Heart left ventricle (tissue), 16 donors: ENCODE results near the gene APC. TPM values are rescaled to one million over a fixed set of nuclear protein-coding genes. Genes with fewer than 3 reads are reported as not detected.
A peak's percentile ranks its signal among the peaks of the same experiment; 100 is the strongest.

Source experiments
- ATAC-seq, 4 donors: fragments of 200-7000 bp; cut with Tn5 transposase; one replicate each; pipeline ENCODE4 v1.9.1; 2020 to 2022; ENCODE audit warnings: moderate library complexity in 4 of 4, mild to moderate bottlenecking in 3 of 4, moderate number of reproducible peaks in 1 of 4
- DNase-seq, 5 donors: peaks; one replicate each; pipeline ENCODE4 v3.0.0-alpha.2; 2020
- H3K27ac ChIP-seq, 12 donors: fragments of 200-600 bp; sonication (generic) in 4 of 12; one replicate each; pipeline versions ENCODE4 v1.5.0 to v1.8.0; 2016 to 2022; ENCODE audit warnings: mild to moderate bottlenecking in 2 of 12
- H3K27me3 ChIP-seq, 9 donors: fragments of 200-600 bp; sonication (generic) in 2 of 9; one replicate each; pipeline versions ENCODE4 v1.5.1 to v1.8.0; 2016 to 2022; ENCODE audit warnings: mild to moderate bottlenecking in 3 of 9
- H3K36me3 ChIP-seq, 9 donors: fragments of 200-600 bp; sonication (generic) in 2 of 9; one replicate each; pipeline versions ENCODE4 v1.5.0 to v1.8.0; 2018 to 2022; ENCODE audit warnings: mild to moderate bottlenecking in 2 of 9
- H3K4me1 ChIP-seq, 12 donors: fragments of 200-600 bp; sonication (generic) in 4 of 12; one replicate each; pipeline versions ENCODE4 v1.5.0 to v1.8.0; 2016 to 2022; ENCODE audit warnings: mild to moderate bottlenecking in 3 of 12
- H3K4me3 ChIP-seq, 12 donors: fragments of 200-600 bp; sonication (generic) in 4 of 12; one replicate each; pipeline versions ENCODE4 v1.5.0 to v1.8.0; 2017 to 2022; ENCODE audit warnings: mild to moderate bottlenecking in 9 of 12, moderate library complexity in 4 of 12
- H3K9me3 ChIP-seq, 12 donors: fragments of 200-600 bp; sonication (generic) in 4 of 12; one replicate each; pipeline versions ENCODE4 v1.5.0 to v1.8.0; 2016 to 2022; ENCODE audit warnings: mild to moderate bottlenecking in 1 of 12
- CTCF ChIP-seq, 12 donors: fragments of 200-600 bp; sonication (generic) in 4 of 12; IDR thresholded peaks; one replicate each; pipeline versions ENCODE4 v1.5.0 to v1.8.0; 2018 to 2022; ENCODE audit warnings: antibody characterized with exemption in 12 of 12, mild to moderate bottlenecking in 5 of 12
- POLR2A ChIP-seq, 2 donors: fragments of 450-650 bp; IDR thresholded peaks; one replicate each; pipeline ENCODE4 v1.6.1; 2017; ENCODE audit warnings: antibody characterized with exemption in 2 of 2, mild to moderate bottlenecking in 2 of 2, moderate library complexity in 2 of 2
- WGBS, 4 donors: extraction: QIAGEN DNeasy Blood & Tissue Kit in 2 of 4; methylation state at CpG; one replicate each; pipeline versions ENCODE4 v1.1.5 to v1.1.7; 2013 to 2018; 5-methylcytosine and 5-hydroxymethylcytosine counted together
- intact Hi-C, 10 donors: fragments of 100-400 bp; cut with DNase I; formaldehyde crosslinking; loops; one replicate each; pipeline versions ENCODE4 v1.11.1 to v1.14.2; 2022
- polyA plus RNA-seq, 2 donors: library from polyadenylated mRNA; stranded (reverse); fragments of 200-250 nt; gene quantifications; one replicate each; pipeline ENCODE4 v1.2.3, GENCODE V29; 2013
- total RNA-seq, 9 donors: library from RNA; depleted of rRNA in 2 of 9; stranded (reverse); fragments of >200 nt in 2 of 9; fragmentation: NEBNext Ultra II Directional in 3 of 9; extraction: Animal tissue kit (Norgen Biotek cat#: 25700) in 3 of 9; gene quantifications; one replicate each; pipeline versions ENCODE4 v1.1.0 to v1.2.4, GENCODE V29; 2016 to 2023
- donor health status: ischemic (EF 13 %, LVEDD 7.1; RV severe dilation, severe dysfunction).
- donor health status: healthy with polysubstance abuse.
- donor health status: DM: no; HTN: yes; CAD: no.
- donor health status: DM: no; HTN: no; CAD: no.
- donor health status: ischemic (EF 25% LVEDD 6.9; RV normal size, moderate dysfunction).
- donor health status: ischemic (EF 25% LVEDD 5.7; RV mildly dilated, moderate dysfunction).
- donor health status: healthy.
- donor health status: DM: yes; HTN: yes; CAD: no.
- donor health status: ischemic (EF 35%, LVEDD 5.7; RV mildly dilated, moderate dysfunction).
- donor health status: nonischemic (EF 11% LVEDD 7.7; RV severe dilation, severe dysfunction).
- donor health status: DM: yes; HTN: yes; CAD: no.
- donor health status: PGD.
- donor health status: ischemic (EF 29% LVEDD 5.4; RV normal size, mild dysfunction).
- donor health status: nonischemic (EF 23%, LVEDD 6.1; RV moderate dilation, normal function).

Gene APC
- total and polyA plus RNA-seq, 11 donors = 3.8 to 65.3 (median 37.4) TPM

GRCh38 chr5:112795944-112796678 is 58.4 kb downstream of the APC start:
- Histone ChIP-seq H3K36me3 (peaks cover 0 to 88% (median 65%) of the 10 kb centered on the region in 9 donors), H3K27ac (no peak overlapping the region), H3K9me3 (no peaks in the 10 kb centered on the region), H3K4me1 (peaks cover 0 to 11% (median 0%) of the 10 kb centered on the region in 12 donors), H3K27me3 (no peaks in the 10 kb centered on the region), H3K4me3 (no peak overlapping the region)
- intact Hi-C loops = no loop called here
- WGBS, 4 donors = 78 to 85% (median 82%) methylated on average over 2 of the region's 2 CpGs
- no peak for ATAC-seq
- TF ChIP-seq POLR2A (IDR thresholded peaks at IDR 0.05) = no peak
- TF ChIP-seq CTCF (IDR thresholded peaks at IDR 0.05) = no peak
- DNase-seq = no peak

GRCh38 chr5:112799661-112800060 is 62.0 kb downstream of the APC start:
- H3K9me3 ChIP-seq = no peaks in the 10 kb centered on the region
- ATAC-seq (peak in 2 of 4 donors; percentile 50 to 55), DNase-seq (no peak)
- no peak overlapping the region for H3K4me3 ChIP-seq
- no peak for TF ChIP-seq POLR2A (IDR thresholded peaks at IDR 0.05)
- no peak for TF ChIP-seq CTCF (IDR thresholded peaks at IDR 0.05)
- WGBS, 4 donors = 64 to 78% (median 70%) methylated on average over 3 of the region's 3 CpGs
- intact Hi-C loops = no loop called here
- H3K27me3 ChIP-seq = no peaks in the 10 kb centered on the region
- no peak overlapping the region for H3K27ac ChIP-seq
- peaks cover 0 to 86% (median 48%) of the 10 kb centered on the region in 9 donors for H3K36me3 ChIP-seq
- H3K4me1 ChIP-seq = peaks cover 0 to 9% (median 0%) of the 10 kb centered on the region in 12 donors

DNA sequence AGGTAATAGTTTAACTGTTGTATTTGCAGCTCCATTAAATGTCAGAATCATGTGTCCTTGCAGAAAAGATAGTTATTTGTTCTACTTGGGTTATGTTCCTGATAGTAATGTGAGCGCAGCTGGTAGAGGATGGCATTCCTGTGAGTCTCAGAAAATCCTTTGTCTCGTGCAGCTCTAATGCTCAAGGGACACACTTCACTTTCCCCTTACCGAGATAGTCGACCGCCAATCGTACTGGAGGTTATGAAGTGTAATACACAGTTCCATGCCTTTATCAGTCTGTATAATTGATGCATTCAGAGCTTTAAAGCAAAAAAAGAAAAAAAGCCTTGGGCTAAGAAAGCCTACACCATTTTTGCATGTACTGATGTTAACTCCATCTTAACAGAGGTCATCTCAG is 63.2 kb downstream of the APC start:
- no peak for TF ChIP-seq POLR2A (IDR thresholded peaks at IDR 0.05)
- TF ChIP-seq CTCF (IDR thresholded peaks at IDR 0.05) = no peak
- H3K9me3 ChIP-seq = no peaks in the 10 kb centered on the region
- WGBS, 4 donors = 56 to 62% (median 61%) methylated on average over 6 of the region's 6 CpGs
- H3K4me3 ChIP-seq = no peak overlapping the region
- ATAC-seq (peak in 1 of 4 donors; percentile 42), DNase-seq (no peak)
- peaks cover 0 to 6% (median 0%) of the 10 kb centered on the region in 12 donors for H3K4me1 ChIP-seq
- H3K36me3 ChIP-seq = peaks cover 0 to 84% (median 48%) of the 10 kb centered on the region in 9 donors
- no peaks in the 10 kb centered on the region for H3K27me3 ChIP-seq
- peak overlapping the region in 1 of 12 donors; percentile 23 for H3K27ac ChIP-seq
- intact Hi-C loops = no loop called here

DNA sequence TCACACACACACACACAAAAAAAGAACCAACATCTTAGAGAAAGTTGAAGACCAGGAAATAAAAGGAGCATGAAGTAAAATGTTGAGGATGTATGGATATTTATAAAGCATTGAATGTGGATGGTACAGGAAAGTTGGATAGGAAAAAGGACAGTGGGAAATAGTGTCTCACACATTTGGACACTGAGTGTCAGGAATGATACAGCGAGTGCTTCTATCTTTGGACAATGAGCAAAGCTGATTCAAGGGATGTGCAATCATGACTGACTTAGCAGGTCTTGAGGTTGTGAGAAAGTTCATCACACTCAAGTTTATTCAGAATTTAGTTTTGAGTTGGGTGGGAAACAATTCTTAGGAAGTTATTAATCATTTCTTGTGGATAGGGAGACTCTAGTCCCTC is 73.3 kb downstream of the APC start:
- TF ChIP-seq CTCF (IDR thresholded peaks at IDR 0.05) (no peak), POLR2A (IDR thresholded peaks at IDR 0.05) (no peak)
- Histone ChIP-seq H3K27me3 (no peaks in the 10 kb centered on the region), H3K4me1 (peaks cover 0 to 9% (median 0%) of the 10 kb centered on the region in 12 donors), H3K9me3 (no peaks in the 10 kb centered on the region), H3K27ac (peak overlapping the region in 2 of 12 donors; percentile 4 to 16), H3K36me3 (peaks cover 0 to 67% (median 34%) of the 10 kb centered on the region in 9 donors), H3K4me3 (no peak overlapping the region)
- DNase-seq (no peak), ATAC-seq (peak; percentile 55 to 76 (median 70))
- intact Hi-C loops = no loop called here
- WGBS, 4 donors = 55 to 73% (median 68%) methylated on average over 1 of the region's 1 CpG
